NCI-H2227 (cell line): ENCODE data around the gene LRP5.

Source experiments
- DNase-seq: peaks from one replicate; lab custom pipeline; 2025; ENCODE audit not compliant: unreplicated experiment; lab: John Stamatoyannopoulos, UW

Gene LRP5

GRCh38 chr11:68308068-68308467, 4.3 kb upstream of the LRP5 start:
- DNase-seq: no peak

GRCh38 chr11:68309621-68310185, 2.7 kb upstream of the LRP5 start:
- no peak for DNase-seq

GRCh38 chr11:68311160-68312116, 953 bp upstream of the LRP5 start:
- DNase-seq: no peak

- peak; percentile 24 for DNase-seq
Observed at GRCh38 chr11:68312780-68313573, 586 bp downstream of the LRP5 start.

- DNase-seq: no peak
Observed at GRCh38 chr11:68313574-68314202, 1.3 kb downstream of the LRP5 start.

- no peak for DNase-seq
Observed at GRCh38 chr11:68314203-68315170, 2.1 kb downstream of the LRP5 start.

- DNase-seq: no peak
Observed at GRCh38 chr11:68315171-68315920, 3.0 kb downstream of the LRP5 start.

- no peak for DNase-seq
Observed at GRCh38 chr11:68317147-68317785, 4.9 kb downstream of the LRP5 start.

GRCh38 chr11:68321293-68322051, 9.1 kb downstream of the LRP5 start:
- no peak for DNase-seq

- DNase-seq: no peak
Observed at GRCh38 chr11:68322052-68322430, 9.7 kb downstream of the LRP5 start.

- DNase-seq: no peak
Observed at GRCh38 chr11:68324241-68324640, 11.8 kb downstream of the LRP5 start.

- DNase-seq: no peak
Observed at GRCh38 chr11:68324695-68325094, 12.3 kb downstream of the LRP5 start.

GRCh38 chr11:68325183-68325906, 13.0 kb downstream of the LRP5 start:
- DNase-seq: no peak

GRCh38 chr11:68325907-68326220, 13.5 kb downstream of the LRP5 start:
- no peak for DNase-seq

GRCh38 chr11:68326334-68327215, 14.2 kb downstream of the LRP5 start:
- DNase-seq: no peak

GRCh38 chr11:68327586-68328370, 15.4 kb downstream of the LRP5 start:
- no peak for DNase-seq
